ENCODE data around the gene SNX30. TPM values are rescaled to one million over a fixed set of nuclear protein-coding genes. Genes with fewer than 3 reads are reported as not detected.

Gene SNX30
- total RNA-seq, 2 experiments from 2014 or later: 5.5 to 7.2 TPM

GRCh38 chr9:112752334-112753125 lies 2.0 kb downstream of the SNX30 start:
- ATAC-seq (no peak), DNase-seq (no peak)
- H3K4me3 Mint-ChIP-seq: peak overlapping the region; percentile 76
- no peak overlapping the region for H3K27ac Mint-ChIP-seq
- POLR2A ChIA-PET: interaction anchor here (0.6 to 1.9 kb wide), 2 partner anchors 34 to 423 kb away, joined by 4 to 7 read pairs; partner anchors contain the start of gene INIP
- peaks cover 6% of the 10 kb centered on the region for H3K36me3 Mint-ChIP-seq (ENCODE audit: low read depth)
- peaks cover under 1% of the 10 kb centered on the region for H3K27me3 Mint-ChIP-seq (ENCODE audit: low read depth)
- H3K9me3 Mint-ChIP-seq (ENCODE audit: insufficient read depth): no peaks in the 10 kb centered on the region
- CTCF ChIA-PET: interaction anchor here (1.2 to 3.5 kb wide), 2 partner anchors 34 to 41 kb away, joined by 3 to 22 read pairs; partner anchors contain the start of gene INIP
- H3K4me1 Mint-ChIP-seq (ENCODE audit: low read depth): peaks cover 74% of the 10 kb centered on the region

- peak overlapping the region; percentile 14 for H3K4me3 Mint-ChIP-seq
- DNase-seq (peak; percentile 28), ATAC-seq (no peak)
- no peaks in the 10 kb centered on the region for H3K9me3 Mint-ChIP-seq (ENCODE audit: insufficient read depth)
- peaks cover 73% of the 10 kb centered on the region for H3K4me1 Mint-ChIP-seq (ENCODE audit: low read depth)
- H3K27ac Mint-ChIP-seq: peak overlapping the region; percentile 51
- CTCF ChIA-PET: no interaction called here
- H3K27me3 Mint-ChIP-seq (ENCODE audit: low read depth): peaks cover 5% of the 10 kb centered on the region
- POLR2A ChIA-PET: interaction anchor here (1.2 kb wide), 1 partner anchor 36 kb away, joined by 4 read pairs; the partner anchor contains the start of gene INIP
- peaks cover 7% of the 10 kb centered on the region for H3K36me3 Mint-ChIP-seq (ENCODE audit: low read depth)
These were observed 3.2 kb downstream of the SNX30 start for GRCh38 chr9:112753725-112754124.

GRCh38 chr9:112754578-112754977 lies 4.0 kb downstream of the SNX30 start:
- peak overlapping the region; percentile 77 for H3K27ac Mint-ChIP-seq
- DNase-seq: peak; percentile 80
- ATAC-seq: peak; percentile 56
- H3K4me1 Mint-ChIP-seq (ENCODE audit: low read depth): peaks cover 70% of the 10 kb centered on the region
- H3K4me3 Mint-ChIP-seq: peak overlapping the region; percentile 2
- H3K36me3 Mint-ChIP-seq (ENCODE audit: low read depth): peaks cover 11% of the 10 kb centered on the region
- no peaks in the 10 kb centered on the region for H3K9me3 Mint-ChIP-seq (ENCODE audit: insufficient read depth)
- POLR2A ChIA-PET: interaction anchor here (1.2 kb wide), 1 partner anchor 36 kb away, joined by 4 read pairs; the partner anchor contains the start of gene INIP
- CTCF ChIA-PET: no interaction called here
- peaks cover 5% of the 10 kb centered on the region for H3K27me3 Mint-ChIP-seq (ENCODE audit: low read depth)

- DNase-seq: no peak
- ATAC-seq: no peak
- H3K27ac Mint-ChIP-seq: peak overlapping the region; percentile 77
- peaks cover 5% of the 10 kb centered on the region for H3K27me3 Mint-ChIP-seq (ENCODE audit: low read depth)
- ChIA-PET POLR2A (no interaction called here), CTCF (interaction anchor here (1.7 kb wide), 1 partner anchor 37 kb away, joined by 5 read pairs; the partner anchor contains the start of gene INIP)
- peaks cover 70% of the 10 kb centered on the region for H3K4me1 Mint-ChIP-seq (ENCODE audit: low read depth)
- H3K9me3 Mint-ChIP-seq (ENCODE audit: insufficient read depth): no peaks in the 10 kb centered on the region
- H3K4me3 Mint-ChIP-seq: peak overlapping the region; percentile 2
- H3K36me3 Mint-ChIP-seq (ENCODE audit: low read depth): peaks cover 11% of the 10 kb centered on the region
These were observed 4.5 kb downstream of the SNX30 start for GRCh38 chr9:112755016-112755427.

- H3K27me3 Mint-ChIP-seq (ENCODE audit: low read depth): peaks cover 5% of the 10 kb centered on the region
- H3K27ac Mint-ChIP-seq: no peak overlapping the region
- H3K4me3 Mint-ChIP-seq: no peak overlapping the region
- ATAC-seq (no peak), DNase-seq (no peak)
- ChIA-PET POLR2A (no interaction called here), CTCF (interaction anchor here (1.7 kb wide), 1 partner anchor 37 kb away, joined by 5 read pairs; the partner anchor contains the start of gene INIP)
- H3K36me3 Mint-ChIP-seq (ENCODE audit: low read depth): peaks cover 11% of the 10 kb centered on the region
- H3K4me1 Mint-ChIP-seq (ENCODE audit: low read depth): peaks cover 70% of the 10 kb centered on the region
- no peaks in the 10 kb centered on the region for H3K9me3 Mint-ChIP-seq (ENCODE audit: insufficient read depth)
These were observed 5.1 kb downstream of the SNX30 start for GRCh38 chr9:112755675-112756074.

- no peak overlapping the region for H3K4me3 Mint-ChIP-seq
- POLR2A ChIA-PET: interaction anchor here (0.6 kb wide), 1 partner anchor 271 kb away, joined by 5 read pairs; no protein-coding TSS in a partner anchor
- peaks cover 62% of the 10 kb centered on the region for H3K4me1 Mint-ChIP-seq (ENCODE audit: low read depth)
- no peak for DNase-seq
- CTCF ChIA-PET: no interaction called here
- peaks cover 5% of the 10 kb centered on the region for H3K27me3 Mint-ChIP-seq (ENCODE audit: low read depth)
- no peak overlapping the region for H3K27ac Mint-ChIP-seq
- H3K9me3 Mint-ChIP-seq (ENCODE audit: insufficient read depth): no peaks in the 10 kb centered on the region
- H3K36me3 Mint-ChIP-seq (ENCODE audit: low read depth): peaks cover 11% of the 10 kb centered on the region
- ATAC-seq: no peak
These were observed 6.8 kb downstream of the SNX30 start for GRCh38 chr9:112757282-112757883.

- peaks cover 5% of the 10 kb centered on the region for H3K27me3 Mint-ChIP-seq (ENCODE audit: low read depth)
- no peak overlapping the region for H3K27ac Mint-ChIP-seq
- H3K4me3 Mint-ChIP-seq: no peak overlapping the region
These were observed 7.4 kb downstream of the SNX30 start for GRCh38 chr9:112757940-112758339.

GRCh38 chr9:112760821-112761220 lies 10.3 kb downstream of the SNX30 start:
- DNase-seq (no peak), ATAC-seq (no peak)
- POLR2A ChIA-PET: no interaction called here
- H3K27ac Mint-ChIP-seq: no peak overlapping the region
- peaks cover 5% of the 10 kb centered on the region for H3K27me3 Mint-ChIP-seq (ENCODE audit: low read depth)
- H3K9me3 Mint-ChIP-seq (ENCODE audit: insufficient read depth): no peaks in the 10 kb centered on the region
- peaks cover 8% of the 10 kb centered on the region for H3K36me3 Mint-ChIP-seq (ENCODE audit: low read depth)
- H3K4me3 Mint-ChIP-seq: no peak overlapping the region
- peaks cover 29% of the 10 kb centered on the region for H3K4me1 Mint-ChIP-seq (ENCODE audit: low read depth)
- CTCF ChIA-PET: no interaction called here

More at GRCh38 chr9:112757940-112758339, 7.4 kb downstream of the SNX30 start:
- no peak for ATAC-seq
- no peak for DNase-seq
- CTCF ChIA-PET: no interaction called here
- POLR2A ChIA-PET: interaction anchor here (0.6 kb wide), 1 partner anchor 272 kb away, joined by 5 read pairs; no protein-coding TSS in a partner anchor
- no peaks in the 10 kb centered on the region for H3K9me3 Mint-ChIP-seq (ENCODE audit: insufficient read depth)
- peaks cover 57% of the 10 kb centered on the region for H3K4me1 Mint-ChIP-seq (ENCODE audit: low read depth)
- H3K36me3 Mint-ChIP-seq (ENCODE audit: low read depth): peaks cover 11% of the 10 kb centered on the region

- H3K27ac Mint-ChIP-seq: no peak overlapping the region
- H3K4me1 Mint-ChIP-seq (ENCODE audit: low read depth): peaks cover 25% of the 10 kb centered on the region
- ATAC-seq (no peak), DNase-seq (no peak)
- no peak overlapping the region for H3K4me3 Mint-ChIP-seq
- peaks cover 7% of the 10 kb centered on the region for H3K9me3 Mint-ChIP-seq (ENCODE audit: insufficient read depth)
- peaks cover 13% of the 10 kb centered on the region for H3K36me3 Mint-ChIP-seq (ENCODE audit: low read depth)
- CTCF ChIA-PET: no interaction called here
- peaks cover 5% of the 10 kb centered on the region for H3K27me3 Mint-ChIP-seq (ENCODE audit: low read depth)
- POLR2A ChIA-PET: no interaction called here
These were observed 11.5 kb downstream of the SNX30 start for GRCh38 chr9:112761912-112762655.

- ChIA-PET CTCF (no interaction called here), POLR2A (no interaction called here)
- Mint-ChIP-seq H3K4me1 (ENCODE audit: low read depth) (peaks cover 17% of the 10 kb centered on the region), H3K9me3 (ENCODE audit: insufficient read depth) (peaks cover 7% of the 10 kb centered on the region), H3K36me3 (ENCODE audit: low read depth) (peaks cover 10% of the 10 kb centered on the region), H3K27me3 (ENCODE audit: low read depth) (peaks cover 1% of the 10 kb centered on the region), H3K4me3 (no peak overlapping the region), H3K27ac (no peak overlapping the region)
- ATAC-seq (no peak), DNase-seq (no peak)
These were observed 12.4 kb downstream of the SNX30 start for GRCh38 chr9:112762726-112763518.

- ATAC-seq: no peak
- Mint-ChIP-seq H3K9me3 (ENCODE audit: insufficient read depth) (peaks cover 7% of the 10 kb centered on the region), H3K4me1 (ENCODE audit: low read depth) (peaks cover 10% of the 10 kb centered on the region), H3K27me3 (ENCODE audit: low read depth) (no peaks in the 10 kb centered on the region), H3K36me3 (ENCODE audit: low read depth) (peaks cover 8% of the 10 kb centered on the region), H3K27ac (no peak overlapping the region), H3K4me3 (no peak overlapping the region)
- ChIA-PET CTCF (interaction anchor here (1.3 kb wide), 1 partner anchor 15 kb away, joined by 3 read pairs; no protein-coding TSS in a partner anchor), POLR2A (interaction anchor here (0.6 kb wide), 1 partner anchor 46 kb away, joined by 3 read pairs; the partner anchor contains the start of gene INIP)
- DNase-seq: no peak
These were observed 13.8 kb downstream of the SNX30 start for GRCh38 chr9:112764344-112764743.

Measured in activated CD8-positive, alpha-beta T cell treated with anti-CD3 and anti-CD28 coated beads, Interleukin-2, amount 10 ng/mL, durations not matched to agents 7 days and 5 days (primary cell).